ENCODE results near the gene HDAC9. TPM values are rescaled to one million over a fixed set of nuclear protein-coding genes. Genes with fewer than 3 reads are reported as not detected.

Gene HDAC9
- total RNA-seq, 4 donors from 2014 or later = 51.2 to 194 (median 106) TPM

- ATAC-seq = no peak
- Histone ChIP-seq H3K27me3 (no peaks in the 10 kb centered on the region), H3K4me1 (peaks cover 0 to 14% (median 3%) of the 10 kb centered on the region in 3 donors), H3K27ac (no peak overlapping the region), H3K36me3 (no peaks in the 10 kb centered on the region), H3K9me3 (no peaks in the 10 kb centered on the region), H3K4me3 (no peak overlapping the region)
- no peak for TF ChIP-seq EP300 (IDR thresholded peaks at IDR 0.05)
- TF ChIP-seq POLR2AphosphoS5 (IDR thresholded peaks at IDR 0.05) = no peak
- TF ChIP-seq CTCF (IDR thresholded peaks at IDR 0.05) = no peak
- TF ChIP-seq POLR2A (IDR thresholded peaks at IDR 0.05) = no peak
- 66 to 69% methylated on average over 2 of the region's 2 CpGs for WGBS, 2 donors (ENCODE audit: low coverage in 1 of 2)
Observed at GRCh38 chr7:18831943-18832342, 336.4 kb downstream of the HDAC9 start.

- no peak overlapping the region for H3K27ac ChIP-seq
- ATAC-seq = no peak
- whole genome bisulfite sequencing, 2 donors (ENCODE audit: low coverage in 1 of 2) = 88 to 92% methylated on average over 8 of the region's 8 CpGs
- TF ChIP-seq POLR2A (IDR thresholded peaks at IDR 0.05) (no peak), POLR2AphosphoS5 (IDR thresholded peaks at IDR 0.05) (peak; percentile 77)
- H3K4me1 ChIP-seq = peaks cover 0 to 10% (median 3%) of the 10 kb centered on the region in 3 donors
- H3K27me3 ChIP-seq = no peaks in the 10 kb centered on the region
- H3K36me3 ChIP-seq = no peaks in the 10 kb centered on the region
- H3K9me3 ChIP-seq = no peaks in the 10 kb centered on the region
- no peak overlapping the region for H3K4me3 ChIP-seq
Observed at GRCh38 chr7:18834577-18834976, 339.0 kb downstream of the HDAC9 start.

DNA sequence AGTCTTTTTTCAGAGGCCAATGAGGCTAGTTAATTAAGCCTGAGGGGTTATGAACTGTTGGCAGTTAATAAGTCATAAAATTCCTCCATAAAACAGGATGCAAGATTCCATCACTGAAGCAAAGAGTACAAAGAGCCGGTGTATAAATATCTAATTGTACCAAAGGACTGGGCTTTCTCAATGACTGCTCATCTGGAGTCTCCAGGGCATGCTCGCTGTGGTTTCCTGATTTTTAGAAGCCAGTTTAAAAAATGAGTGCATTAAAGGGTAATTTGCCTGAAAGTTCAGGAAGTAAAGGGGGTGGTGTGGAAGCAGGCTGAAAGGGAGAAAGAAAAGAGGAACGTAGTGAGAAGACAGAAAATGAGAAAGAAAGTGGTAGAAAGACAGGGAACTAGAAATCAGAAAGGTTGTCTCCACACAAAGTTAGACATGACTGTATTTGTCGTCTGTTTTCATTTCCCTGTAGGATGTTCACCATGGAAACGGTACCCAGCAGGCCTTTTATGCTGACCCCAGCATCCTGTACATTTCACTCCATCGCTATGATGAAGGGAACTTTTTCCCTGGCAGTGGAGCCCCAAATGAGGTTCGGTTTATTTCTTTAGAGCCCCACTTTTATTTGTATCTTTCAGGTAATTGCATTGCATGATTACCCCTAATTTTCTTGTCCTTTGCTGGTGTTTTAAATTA is 339.6 kb downstream of the HDAC9 start:
- H3K27me3 ChIP-seq = no peaks in the 10 kb centered on the region
- TF ChIP-seq EP300 (IDR thresholded peaks at IDR 0.05) (no peak), CTCF (IDR thresholded peaks at IDR 0.05) (no peak), POLR2AphosphoS5 (IDR thresholded peaks at IDR 0.05) (no peak), POLR2A (IDR thresholded peaks at IDR 0.05) (no peak)
- no peaks in the 10 kb centered on the region for H3K9me3 ChIP-seq
- ATAC-seq = no peak
- H3K36me3 ChIP-seq = no peaks in the 10 kb centered on the region
- WGBS, 2 donors (ENCODE audit: low coverage in 1 of 2) = 61 to 78% methylated on average over 5 to 7 of the region's 7 CpGs
- H3K4me1 ChIP-seq = peaks cover 0 to 4% (median 0%) of the 10 kb centered on the region in 3 donors
- H3K27ac ChIP-seq = no peak overlapping the region
- H3K4me3 ChIP-seq = no peak overlapping the region

GRCh38 chr7:18843979-18844378 is 348.4 kb downstream of the HDAC9 start:
- Histone ChIP-seq H3K27ac (no peak overlapping the region), H3K4me1 (no peaks in the 10 kb centered on the region), H3K36me3 (no peaks in the 10 kb centered on the region), H3K9me3 (no peaks in the 10 kb centered on the region), H3K4me3 (no peak overlapping the region), H3K27me3 (no peaks in the 10 kb centered on the region)
- WGBS, 2 donors (ENCODE audit: low coverage in 1 of 2) = 73 to 74% methylated on average over 3 of the region's 3 CpGs
- no peak for ATAC-seq
- TF ChIP-seq POLR2AphosphoS5 (IDR thresholded peaks at IDR 0.05) (no peak), POLR2A (IDR thresholded peaks at IDR 0.05) (no peak), EP300 (IDR thresholded peaks at IDR 0.05) (no peak), CTCF (IDR thresholded peaks at IDR 0.05) (no peak)

DNA sequence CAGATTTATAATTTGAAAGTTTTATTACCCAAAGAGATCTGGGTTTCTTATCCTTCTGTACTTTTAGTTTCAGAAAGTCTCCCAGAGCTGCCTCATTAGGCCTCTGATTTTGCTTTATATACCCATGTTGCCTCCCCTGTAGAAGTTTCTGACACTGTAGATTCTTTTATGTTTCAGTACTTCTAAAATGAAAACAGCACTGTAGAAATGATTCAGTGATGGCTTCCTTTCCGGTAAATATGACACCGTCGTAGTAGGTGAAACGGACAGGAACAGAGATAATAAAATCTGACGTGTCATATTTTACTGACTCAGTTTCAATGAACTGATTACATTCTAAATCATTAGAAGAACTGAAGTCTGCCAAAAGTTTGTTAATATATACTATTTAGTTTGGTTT is 349.2 kb downstream of the HDAC9 start:
- H3K27ac ChIP-seq = no peak overlapping the region
- no peaks in the 10 kb centered on the region for H3K4me1 ChIP-seq
- TF ChIP-seq POLR2AphosphoS5 (IDR thresholded peaks at IDR 0.05) = no peak
- TF ChIP-seq CTCF (IDR thresholded peaks at IDR 0.05) = no peak
- TF ChIP-seq POLR2A (IDR thresholded peaks at IDR 0.05) = no peak
- TF ChIP-seq EP300 (IDR thresholded peaks at IDR 0.05) = no peak
- no peaks in the 10 kb centered on the region for H3K9me3 ChIP-seq
- no peaks in the 10 kb centered on the region for H3K27me3 ChIP-seq
- WGBS, 2 donors (ENCODE audit: low coverage in 1 of 2) = 78 to 84% methylated on average over 5 of the region's 5 CpGs
- no peak for ATAC-seq
- no peak overlapping the region for H3K4me3 ChIP-seq
- no peaks in the 10 kb centered on the region for H3K36me3 ChIP-seq

Measured in gastroesophageal sphincter (tissue), 4 donors.